HG03460 (cell line): ENCODE measurements around the gene CSRNP3.
"Not testable (repeated sequence)": the region's sequence is repeated elsewhere in the genome, so short reads cannot be mapped to it uniquely, and the experiment has no call there.

Experiments used
- ATAC-seq: cut with Tn5 transposase; IDR thresholded peaks from one replicate; pipeline ENCODE4 v1.9.1; 2021; ENCODE audit not compliant: unreplicated experiment

CSRNP3 gene

DNA sequence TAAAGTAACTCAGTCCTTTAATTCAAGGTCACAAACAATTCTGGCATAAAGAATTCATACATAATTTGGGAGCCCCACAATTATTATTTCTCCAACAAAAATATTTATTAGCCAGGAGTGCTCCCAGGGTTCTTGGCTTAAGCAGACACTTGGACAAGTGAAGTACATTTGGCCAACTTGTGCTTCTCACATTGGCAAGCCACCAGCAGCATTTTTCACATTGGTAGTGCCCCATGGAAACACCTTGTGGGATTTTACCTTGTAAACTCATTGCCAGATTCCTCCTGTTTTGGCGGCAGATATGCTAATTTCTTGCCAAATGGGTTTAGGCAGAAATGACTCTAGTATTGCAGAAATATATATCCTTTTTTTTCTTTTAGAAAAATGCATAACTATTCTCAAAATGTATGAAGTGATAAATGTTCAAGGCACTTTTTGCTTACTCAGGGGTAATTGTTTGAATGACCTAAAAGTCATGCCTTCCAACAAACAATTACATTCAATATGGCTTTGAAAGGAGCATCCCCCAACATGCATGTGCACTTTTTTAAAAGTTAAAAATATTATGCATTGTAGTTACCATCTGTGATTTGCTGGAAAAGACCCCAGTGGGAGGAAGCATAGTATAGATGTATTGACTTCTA is 113.5 kb downstream of the CSRNP3 start:
- ATAC-seq, result no peak

DNA sequence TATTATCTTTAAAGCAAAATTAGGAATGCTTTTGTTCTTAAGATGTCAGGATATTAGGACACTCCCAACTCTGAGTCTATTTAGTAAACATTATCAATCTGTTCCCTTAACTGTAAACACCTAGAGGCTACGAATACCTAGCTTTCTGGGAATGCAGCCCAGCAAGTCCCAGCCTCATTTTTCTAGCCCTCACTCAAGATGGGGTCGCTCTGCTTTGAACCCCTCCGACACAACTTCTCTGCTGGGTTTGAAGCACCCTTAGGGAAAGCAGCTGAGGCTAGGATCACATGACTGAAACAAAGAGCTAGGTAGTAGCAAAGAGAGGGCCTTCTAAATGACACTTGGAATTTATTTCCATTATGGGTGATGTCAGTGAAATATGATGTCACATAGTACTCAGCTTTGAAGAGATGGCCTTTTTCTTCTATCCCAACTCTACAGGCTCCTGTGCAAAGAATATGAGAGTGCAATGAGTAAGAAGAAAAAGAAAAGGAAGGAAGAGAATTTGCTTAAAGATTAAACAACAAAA is 114.7 kb downstream of the CSRNP3 start:
- no peak for ATAC-seq

DNA sequence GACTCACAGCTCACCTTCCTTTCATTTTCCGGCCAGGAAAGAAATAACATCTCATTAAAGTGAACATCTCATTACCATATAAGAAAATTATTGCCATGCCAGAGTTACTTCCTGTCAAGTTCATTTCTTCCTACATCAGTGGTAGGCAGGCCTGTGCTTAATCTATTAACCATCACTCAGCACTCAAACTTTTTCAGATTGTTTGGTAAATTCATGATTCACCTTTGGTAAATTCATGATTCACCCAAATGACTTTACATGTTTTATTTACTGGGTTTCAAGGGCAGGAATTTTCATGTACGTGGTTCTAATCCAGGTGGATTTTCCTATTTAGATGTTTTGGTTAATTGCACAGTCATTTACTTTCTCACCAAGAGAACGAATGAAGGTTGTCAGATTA is 116.5 kb downstream of the CSRNP3 start:
- no peak for ATAC-seq

DNA sequence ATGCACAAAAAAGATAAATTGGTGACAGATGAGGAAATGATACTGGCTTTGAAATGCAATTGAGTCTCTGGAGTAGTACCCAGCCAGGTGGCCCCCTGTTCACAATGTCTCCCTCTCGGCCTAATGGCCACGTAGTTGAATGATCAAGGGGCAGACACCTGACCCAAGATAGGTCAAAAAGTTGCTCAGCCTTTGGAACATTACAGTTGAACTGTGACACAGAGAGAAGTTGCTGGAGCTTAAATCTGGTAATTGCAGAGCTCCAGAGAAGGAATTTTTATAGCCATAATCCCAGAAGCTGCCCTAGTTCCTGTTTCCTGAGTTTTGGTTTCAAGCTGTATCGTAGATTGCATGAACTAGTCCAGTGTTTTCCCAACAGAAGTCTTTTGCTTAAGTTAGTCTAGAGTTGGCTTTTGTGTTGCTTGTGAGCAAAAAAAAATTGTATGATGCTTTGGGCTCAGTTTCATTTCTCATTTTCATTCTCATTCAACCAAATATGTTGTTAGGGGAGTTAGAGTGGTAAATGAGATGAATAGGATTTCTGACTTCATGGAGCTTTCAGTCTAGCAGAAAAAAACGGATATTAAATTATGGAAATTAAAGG is 117.9 kb downstream of the CSRNP3 start:
- no peak for ATAC-seq

DNA sequence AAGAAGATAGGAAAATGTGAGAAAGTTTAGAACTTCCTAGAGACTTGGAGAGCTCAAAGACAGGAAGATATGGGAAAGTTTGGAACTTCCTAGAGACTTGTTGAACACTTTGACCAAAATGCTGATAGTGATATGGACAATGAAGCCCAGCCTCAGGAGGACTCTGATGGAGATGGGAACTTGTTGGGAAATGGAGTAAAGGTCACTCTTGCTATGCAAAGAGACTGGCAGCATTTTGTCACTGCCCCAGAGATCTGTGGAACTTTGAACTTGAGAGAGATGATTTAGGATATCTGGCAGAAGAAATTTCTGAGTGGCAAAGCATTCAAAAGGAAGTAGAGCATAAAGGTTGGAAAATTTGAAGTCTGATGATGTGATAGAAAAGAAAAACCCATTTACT is 121.5 kb downstream of the CSRNP3 start:
- ATAC-seq, result not testable (repeated sequence)

DNA sequence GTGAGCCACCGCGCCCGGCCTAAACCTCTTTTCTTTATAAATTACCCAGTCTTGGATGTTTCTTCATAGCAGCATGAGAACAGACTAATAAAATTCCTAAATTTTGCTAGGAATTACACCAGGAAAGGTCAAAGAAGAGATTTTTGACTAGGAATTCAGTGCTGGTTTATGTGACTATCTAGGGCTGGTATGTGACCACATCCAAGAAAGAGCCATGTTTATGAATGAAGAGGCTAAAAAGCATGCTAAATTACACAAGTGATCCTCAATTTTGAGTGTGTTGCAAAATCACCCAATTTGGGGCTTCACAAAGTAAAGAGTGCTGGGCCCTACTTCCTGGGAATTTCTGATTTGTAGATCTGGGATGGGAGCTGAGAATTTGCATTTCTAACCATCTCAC is 123.6 kb downstream of the CSRNP3 start:
- ATAC-seq, result no peak

DNA sequence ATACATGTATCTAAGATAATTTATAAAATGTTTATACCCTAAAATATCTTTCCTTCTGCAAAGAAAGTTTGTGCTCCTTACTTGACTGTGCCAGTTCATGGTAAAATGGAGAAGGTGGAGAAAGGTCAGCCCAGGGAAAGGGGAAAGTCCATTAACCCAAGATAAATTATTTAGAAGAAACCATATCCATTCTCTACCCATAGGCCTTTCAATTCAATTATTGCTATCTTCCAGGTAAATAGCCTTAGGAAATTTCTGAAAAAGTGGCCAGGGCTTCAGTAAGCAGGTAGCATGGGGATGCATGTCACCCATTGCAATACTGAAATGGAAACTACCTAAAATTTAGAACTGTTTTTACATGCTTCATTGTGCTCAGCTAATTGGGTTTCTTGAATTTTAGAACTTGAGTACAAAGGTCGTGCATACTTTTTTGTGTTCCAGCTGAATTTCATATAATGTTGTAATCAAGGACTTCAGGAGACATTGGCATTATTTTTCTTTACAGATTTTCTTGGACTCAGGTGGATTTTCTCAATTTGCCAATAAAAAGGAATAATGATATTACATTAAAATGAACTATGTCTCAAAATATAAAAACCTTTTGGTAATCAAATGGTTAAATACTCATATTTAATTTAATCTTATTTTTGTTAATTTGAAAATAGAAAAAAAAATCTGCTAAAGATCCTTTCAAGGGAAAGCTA is 124.9 kb downstream of the CSRNP3 start:
- no peak for ATAC-seq

DNA sequence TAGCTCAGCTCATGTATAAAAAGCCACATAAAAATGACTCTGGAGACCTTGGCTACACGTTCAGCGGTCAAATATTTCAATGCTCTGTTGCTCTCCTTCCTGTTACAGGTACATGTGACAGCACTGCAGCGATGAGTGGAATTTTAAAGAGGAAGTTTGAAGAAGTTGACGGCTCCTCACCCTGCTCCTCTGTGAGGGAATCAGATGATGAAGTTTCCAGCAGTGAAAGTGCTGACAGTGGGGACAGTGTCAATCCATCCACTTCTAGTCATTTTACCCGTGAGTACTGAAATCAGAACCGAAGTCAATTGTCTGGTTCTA is 125.4 kb downstream of the CSRNP3 start:
- peak; percentile 93 for ATAC-seq

DNA sequence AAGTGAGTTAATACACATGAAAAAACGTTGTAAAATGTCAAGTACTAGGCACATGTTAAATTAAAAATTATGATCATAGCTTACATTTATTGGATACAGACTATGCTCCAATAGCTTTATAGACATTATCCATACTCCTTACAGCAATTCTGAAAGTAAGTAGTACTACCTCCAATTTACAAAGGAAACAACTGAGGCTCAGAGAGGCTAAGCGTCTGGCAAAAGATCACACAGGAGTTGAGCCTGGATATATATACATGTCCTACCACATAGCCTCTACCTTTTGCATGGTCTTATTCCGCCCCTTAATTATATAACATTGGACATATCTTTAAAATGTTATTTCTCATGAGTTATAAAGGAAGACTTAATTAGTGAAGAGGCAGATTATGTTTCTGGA is 127.3 kb downstream of the CSRNP3 start:
- no peak for ATAC-seq

DNA sequence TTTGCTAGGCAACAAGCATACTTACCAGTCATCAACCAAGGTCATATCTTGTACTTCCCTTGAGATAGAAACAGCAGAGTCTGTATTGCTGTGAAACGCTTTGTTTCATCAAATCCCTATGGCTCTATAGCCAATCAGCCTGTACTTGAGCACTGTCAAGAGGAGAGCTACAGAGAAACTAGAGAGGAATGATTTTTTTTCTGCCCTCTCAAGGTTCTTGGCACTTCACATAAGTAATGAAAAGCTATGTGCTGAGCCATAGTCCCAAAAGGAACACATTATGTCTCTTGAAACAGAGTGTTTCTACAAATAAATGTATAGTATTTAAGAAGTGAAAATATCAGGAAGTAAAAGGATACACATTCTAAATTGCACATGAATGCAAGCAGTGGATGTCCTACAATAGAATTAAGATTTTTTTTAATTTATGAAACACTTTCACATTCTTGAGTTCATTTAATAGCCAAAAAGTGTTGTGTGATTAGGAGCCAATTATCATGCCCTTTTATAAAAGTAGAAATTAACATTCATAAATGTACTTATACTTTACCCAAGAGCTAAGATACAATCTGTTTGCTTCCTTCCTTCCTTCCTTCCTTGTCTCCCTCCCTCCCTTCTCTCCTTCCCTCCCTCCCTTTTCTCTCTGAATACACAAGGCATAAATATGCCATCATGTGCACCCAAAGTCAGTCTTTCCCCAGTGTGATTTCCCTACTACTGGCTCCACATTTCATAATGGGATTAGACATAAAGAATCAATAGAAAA is 131.8 kb downstream of the CSRNP3 start:
- ATAC-seq, result no peak

DNA sequence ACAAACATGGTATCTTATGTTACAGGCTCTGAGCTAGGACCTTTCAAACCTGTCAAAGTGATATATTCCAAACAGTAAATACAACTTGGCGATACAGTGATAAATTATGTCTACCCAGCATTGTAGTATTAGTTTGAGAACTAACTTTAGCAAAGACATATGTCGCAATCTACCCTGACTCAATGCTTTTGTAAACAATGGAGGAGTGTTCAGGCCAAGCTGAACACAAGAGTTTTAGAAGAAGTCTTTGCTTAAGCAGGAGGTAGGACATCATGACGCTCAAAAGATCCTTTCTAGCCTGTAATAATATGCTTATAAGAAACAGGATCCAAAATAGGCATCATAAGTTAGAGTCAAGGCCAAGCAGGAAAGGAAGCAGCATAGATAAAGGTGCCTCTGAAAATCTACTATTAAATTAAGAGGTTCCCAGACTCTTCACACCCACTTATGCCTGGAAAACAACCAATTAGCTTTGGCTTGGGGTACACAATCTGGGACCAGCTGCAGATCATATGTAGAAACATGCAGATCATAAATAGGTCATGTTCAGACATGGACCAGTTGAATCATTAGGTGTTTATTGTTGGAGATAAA is 132.5 kb downstream of the CSRNP3 start:
- no peak for ATAC-seq

DNA sequence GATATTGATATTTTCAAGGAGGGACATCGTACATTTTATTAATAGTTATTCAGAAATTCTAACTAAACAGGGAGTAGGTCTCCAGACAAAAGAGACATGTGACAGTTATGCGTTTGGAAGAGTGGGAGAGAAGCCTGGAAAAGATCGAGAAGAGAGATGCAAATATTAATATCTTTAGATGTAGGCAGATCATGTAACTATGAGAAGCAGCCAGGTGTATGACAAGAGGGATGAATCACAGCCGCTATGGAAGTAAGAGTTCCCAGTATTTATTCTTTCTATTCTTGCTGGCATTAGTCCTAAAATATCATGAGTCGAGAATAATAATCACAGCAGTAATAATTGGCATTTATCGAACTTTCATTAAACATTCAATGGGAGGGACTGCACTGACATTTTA is 140.2 kb downstream of the CSRNP3 start:
- no peak for ATAC-seq

DNA sequence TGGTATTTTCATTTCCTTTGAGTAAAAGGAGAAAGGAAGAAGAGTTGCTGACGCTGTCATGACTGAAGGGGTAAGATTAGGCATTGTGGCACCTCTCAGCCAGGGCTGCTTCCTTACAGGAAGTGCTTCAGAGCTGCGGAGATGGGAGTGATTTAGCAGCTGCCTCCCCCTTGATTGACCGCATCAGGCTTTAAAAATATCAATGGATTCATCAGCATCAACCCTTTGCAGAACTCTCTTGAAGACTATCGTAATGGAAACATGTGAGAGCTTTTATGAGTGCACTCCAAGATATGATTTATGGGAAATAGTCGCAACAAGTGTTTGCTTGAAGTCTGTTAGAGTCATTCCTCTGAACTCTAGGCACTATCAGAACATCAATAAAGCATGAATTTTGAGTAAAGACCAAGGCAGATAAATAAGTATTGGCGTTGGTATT is 141.1 kb downstream of the CSRNP3 start:
- no peak for ATAC-seq

DNA sequence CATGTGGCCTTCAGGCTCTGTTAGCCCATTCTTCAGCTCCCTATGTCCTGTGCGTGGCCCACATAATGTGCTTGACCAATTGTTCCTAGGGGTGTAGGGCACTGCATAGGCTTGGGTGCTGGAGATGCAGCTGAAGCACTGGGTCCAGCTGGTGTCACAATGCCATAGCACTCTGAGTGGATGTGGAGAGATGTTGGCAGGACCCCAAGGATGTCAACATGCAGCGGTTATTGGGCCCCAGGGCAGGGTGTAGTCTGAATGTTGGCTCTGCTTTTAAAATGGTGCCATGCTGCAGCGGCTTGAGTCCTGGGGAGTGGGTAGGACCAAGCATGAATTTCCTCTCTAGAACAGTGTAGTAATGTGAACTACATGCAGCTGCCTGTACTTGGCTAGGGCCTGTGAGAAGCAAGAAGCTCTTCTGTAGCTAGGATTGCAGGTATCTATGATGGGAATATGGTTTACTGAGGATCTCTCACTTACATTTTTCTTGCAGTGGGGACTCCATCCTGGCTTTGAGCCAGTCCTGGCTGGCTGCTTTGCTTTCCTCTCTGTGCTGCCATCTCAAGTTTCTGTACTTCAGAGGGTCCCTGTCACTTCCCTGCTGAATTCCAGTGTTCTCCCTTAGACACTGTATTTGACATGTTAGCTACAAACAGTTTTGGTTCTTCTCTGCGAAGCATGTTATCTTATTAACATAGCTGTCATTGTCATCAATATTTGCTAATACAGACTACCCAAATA is 148.4 kb downstream of the CSRNP3 start:
- no peak for ATAC-seq

DNA sequence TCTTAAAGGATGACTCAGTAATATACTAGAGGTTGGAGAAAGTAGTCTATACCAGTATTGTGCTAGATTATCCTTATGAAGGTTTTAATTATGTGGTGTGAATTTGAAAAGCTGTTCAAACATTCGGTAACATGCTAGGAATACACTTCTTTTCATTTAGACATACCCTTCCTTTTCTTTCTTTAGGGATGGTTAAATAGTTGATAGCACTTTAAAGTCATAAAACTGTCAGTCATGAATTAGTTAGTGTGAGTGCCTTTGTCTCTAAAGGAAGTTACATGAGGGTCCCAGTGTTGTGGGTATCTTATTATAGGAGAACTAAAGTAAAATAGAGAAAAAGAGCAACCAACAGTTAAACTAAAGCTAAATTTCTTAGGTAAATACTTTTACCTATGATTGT is 149.3 kb downstream of the CSRNP3 start:
- no peak for ATAC-seq

DNA sequence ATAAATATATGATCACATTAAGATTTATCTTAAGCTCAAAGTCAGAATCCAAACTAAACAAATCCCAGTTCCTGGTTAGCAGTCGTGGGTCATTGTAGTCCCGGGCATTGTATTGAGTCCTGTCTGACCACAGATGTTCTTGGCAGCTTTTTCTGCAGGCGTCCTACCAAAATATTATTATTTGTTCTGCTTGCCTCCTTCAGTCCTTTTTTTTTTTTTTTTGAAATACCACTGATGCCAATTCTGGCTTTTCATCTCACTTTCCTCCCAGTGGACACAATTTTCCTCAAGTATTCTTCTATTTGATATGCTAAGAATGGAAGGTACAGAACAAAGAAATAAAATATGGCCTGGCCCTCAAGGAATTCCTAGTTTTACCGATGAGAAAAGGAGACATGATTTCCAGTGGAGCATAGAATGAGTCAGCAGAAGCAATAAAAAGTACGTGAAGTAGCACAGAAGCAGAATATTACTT is 151.6 kb downstream of the CSRNP3 start:
- ATAC-seq, result no peak

DNA sequence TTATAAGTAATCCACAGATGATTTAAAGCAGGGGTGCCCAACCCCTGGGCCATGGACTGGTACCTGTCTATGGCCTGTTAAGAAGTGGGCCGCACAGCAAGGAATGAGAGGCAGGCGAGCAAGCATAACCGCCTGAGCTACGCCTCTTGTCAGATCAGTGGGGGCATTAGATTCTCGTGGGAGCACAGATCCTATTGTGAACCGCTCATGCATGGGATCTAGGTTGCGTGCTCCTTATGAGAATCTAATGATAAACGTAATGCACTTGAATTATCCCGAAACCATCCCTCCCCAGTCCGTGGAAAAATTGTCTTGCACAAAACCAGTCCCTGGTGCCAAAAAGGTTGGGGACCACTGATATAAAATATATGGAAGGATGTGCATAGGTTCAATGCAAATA is 153.7 kb downstream of the CSRNP3 start:
- ATAC-seq, result no peak

DNA sequence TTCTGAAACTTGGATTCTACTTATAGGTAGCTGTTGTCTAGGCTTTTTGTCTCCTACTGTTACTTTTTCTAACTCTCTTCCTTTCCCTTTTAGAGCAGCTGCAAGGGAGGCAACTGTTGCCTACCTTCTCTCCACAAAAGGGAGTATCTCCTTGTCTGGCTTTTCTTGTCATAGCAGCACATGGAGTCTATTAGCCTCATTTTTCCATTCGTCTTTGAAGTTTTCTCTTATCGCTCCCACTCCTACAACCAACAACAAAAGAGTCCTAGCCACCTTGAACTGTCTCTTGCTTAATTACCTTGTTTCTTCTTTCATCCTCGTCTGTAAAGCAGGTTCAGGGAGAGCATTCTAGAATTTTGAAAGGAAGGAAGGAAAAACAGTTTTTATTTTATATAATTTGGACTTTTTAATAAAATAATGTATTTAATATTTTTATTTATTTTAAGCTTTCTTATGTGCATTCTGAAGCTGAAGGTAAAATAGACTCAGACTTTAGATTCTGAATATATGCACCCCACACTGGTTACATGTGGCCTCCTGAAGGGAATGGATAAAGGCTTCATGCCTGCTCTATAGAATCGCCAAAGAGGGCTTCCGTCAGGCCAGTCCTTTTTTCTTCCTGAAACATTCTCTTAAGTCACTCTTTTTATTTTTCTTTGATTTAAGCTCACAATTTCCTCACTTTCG is 154.4 kb downstream of the CSRNP3 start:
- ATAC-seq, result no peak

DNA sequence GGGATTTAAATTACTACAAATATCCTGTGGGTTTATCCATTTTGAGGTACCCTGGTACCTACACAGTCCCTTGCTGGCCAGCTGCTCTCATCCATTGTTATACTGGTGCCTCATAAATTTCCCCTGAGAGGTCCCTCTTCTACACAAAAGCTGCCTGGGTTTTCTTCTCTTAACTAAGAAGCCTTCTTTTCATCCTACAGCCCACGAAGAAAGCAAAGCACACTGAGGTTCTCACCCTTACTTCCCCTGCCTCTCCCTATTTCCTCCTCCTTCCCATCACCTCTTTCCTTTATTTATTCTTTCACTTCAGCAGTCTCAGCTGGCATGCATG is 154.9 kb downstream of the CSRNP3 start:
- ATAC-seq, result no peak

DNA sequence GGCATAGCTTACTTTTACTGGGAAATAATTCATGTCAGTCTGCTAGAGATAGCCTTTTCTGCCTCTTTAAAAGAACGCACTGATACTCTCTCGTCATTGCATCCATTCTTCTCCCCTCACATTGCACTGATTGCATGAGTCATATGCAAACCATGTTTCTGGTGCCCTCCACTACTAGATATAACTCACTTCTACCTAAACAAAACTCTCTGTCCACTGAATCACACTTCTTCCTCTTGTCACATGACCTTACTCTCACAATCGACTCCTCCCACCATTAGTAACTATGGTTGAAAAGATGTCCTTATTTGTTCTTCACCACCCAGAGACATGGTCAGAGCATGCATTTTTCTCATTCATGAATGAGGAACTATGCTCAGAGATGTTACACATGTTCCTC is 158.0 kb downstream of the CSRNP3 start:
- ATAC-seq, result no peak
